GM10847 (cell line): Measurements from ENCODE around the gene TGFBI.

ENCODE experiments used
- POLR2A ChIP-seq: IDR thresholded peaks from 2 replicates; pipeline ENCODE4 v1.6.1; 2011; ENCODE audit not compliant: insufficient read length; ENCODE audit errors: extremely low read depth

The TGFBI gene

DNA sequence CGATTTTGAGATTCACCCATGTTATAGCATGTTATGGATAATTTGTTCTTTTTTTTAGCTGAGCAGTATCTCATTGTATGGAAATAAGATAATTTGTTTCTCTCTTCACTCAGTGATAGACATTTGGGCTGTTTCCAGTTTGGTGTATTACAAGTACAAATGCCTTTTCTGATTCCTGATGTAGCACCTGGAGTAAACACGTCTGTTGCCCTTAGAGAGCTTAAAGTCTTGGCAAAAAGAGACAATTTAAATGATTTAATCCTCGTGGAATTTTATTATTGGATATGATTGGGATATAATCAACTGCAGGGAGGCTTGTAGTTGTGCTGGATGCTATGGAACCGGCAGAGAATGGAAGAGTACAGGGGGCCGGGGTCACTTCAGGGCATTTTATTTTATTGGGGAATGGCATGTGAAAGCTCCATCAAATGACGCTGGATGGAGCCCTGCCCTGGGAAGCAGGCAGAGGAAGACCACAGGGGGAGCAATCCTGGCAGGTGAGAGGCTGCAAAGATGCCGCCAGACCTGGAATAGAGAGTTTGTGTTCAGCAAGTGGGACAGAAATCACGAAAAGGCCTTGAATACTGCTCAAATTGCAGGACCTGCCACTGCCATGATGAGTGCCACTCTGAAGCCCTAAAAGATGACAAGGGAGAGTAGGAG is 31.0 kb upstream of the TGFBI start:
- TF ChIP-seq POLR2A, result no peak

DNA sequence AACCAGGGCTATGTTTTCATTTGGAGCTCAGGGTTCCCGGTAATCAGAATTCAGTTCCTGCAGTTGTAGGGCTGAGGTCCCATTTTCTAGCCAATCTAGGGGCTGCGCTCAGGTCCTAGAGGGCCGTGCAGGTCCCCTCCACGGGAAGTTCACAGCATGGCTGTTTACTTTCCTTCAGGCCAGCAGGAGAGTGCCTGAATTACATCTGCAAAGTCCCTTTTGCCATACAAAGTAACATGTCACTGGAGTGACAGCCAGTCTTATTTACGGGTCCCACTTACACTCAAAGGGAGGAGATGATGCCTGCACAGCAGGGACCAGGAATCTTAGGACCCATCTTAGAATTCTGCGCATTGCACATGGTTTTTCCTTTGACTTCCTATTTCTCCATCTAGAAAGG is 29.9 kb upstream of the TGFBI start:
- TF ChIP-seq POLR2A, result no peak

DNA sequence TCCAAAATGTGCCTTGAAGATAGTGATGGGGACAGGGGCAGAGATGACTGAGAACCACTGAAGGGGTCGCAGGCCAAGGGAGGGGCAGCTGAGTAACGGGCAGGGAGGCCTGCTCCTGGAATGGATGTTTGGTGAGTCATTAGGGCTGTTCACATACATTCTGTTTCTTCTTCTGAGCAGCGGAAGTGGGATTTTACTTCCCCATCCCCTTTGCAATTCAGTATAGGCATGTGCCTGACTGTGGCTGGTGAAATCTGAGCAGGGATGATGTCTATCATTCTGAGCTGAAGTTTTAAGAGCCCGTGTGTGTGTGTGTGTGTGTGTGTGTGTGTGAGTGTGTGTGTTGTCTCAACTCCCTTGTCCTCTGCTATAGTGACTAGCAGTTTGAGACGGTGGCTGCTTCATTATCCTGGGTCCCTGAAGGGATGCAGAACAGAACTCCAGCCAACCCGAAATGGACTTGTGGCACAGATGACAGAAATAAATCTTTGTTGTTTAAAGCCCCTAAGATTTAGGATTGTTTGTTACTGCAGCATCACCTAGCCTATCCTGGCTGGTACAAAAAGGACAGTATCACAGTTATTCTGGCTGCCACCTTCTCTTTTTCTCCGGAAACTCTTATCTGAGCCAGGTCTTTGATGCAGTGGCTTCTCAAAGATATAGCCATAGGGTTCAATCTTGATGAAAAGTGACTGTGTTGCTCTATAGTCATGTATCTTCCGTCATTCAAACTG is 29.2 kb upstream of the TGFBI start:
- TF ChIP-seq POLR2A, result no peak

DNA sequence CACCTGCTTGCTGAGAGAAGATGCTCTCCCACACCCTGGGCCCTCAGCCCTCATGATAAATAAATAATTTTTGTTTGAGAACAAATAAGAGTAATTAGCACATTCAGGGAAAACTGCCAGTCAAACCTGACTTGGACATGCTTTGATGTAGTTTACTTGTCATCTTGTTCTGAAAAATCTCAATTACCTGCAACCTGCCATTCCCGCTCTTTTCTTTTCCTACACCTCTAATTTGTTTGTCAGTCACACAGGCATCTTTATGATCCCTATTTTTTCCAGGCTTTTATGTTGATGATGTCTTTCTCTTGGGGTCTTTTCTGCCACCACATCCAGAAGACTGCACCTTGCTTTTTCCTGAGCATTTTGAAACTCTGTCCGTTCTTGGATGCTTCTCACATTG is 28.6 kb upstream of the TGFBI start:
- no peak for TF ChIP-seq POLR2A

DNA sequence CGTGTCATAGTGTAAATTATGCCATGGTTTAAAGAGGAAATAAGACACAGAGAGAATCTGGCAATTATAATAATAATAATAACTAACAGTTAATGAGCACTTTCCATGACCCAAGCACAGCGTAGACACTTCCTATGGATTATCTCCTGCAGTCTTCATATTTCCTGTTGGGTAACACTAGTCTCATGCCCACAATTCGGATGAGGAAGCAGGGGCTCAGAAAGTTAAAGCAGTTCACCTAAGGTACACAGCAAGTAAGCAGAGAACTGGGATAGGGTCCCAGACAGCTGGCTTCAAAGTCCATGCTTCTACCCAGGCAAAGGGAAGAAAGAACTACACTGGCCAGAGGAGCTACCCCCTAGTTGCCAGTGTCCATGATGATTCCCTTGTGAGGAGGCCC is 27.9 kb upstream of the TGFBI start:
- no peak for TF ChIP-seq POLR2A

DNA sequence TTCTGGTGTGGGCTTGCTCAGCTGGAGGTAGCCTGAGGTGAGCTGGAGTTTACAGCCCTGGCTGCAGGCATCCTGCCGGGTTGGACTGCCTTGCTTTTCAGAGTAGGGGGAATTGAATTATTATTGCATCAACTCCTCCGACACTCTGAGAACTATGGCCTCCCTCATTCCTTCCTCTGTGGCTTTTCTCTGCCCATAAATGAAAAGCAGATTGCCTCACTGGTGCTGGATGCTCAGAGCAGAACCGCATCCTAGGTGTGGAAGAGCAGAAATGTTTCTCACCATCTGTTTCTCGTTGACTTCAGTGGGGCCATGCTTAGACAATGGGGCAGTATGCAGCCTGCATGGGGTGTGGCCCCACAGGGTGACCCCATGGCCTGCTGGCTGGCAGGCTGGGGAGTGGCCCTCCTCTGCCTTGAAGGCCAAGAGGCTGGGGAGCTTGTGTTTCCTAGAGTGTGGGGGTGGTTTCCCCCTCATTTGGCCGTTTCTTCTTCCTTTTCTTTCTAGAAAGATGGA is 27.3 kb upstream of the TGFBI start:
- no peak for TF ChIP-seq POLR2A

DNA sequence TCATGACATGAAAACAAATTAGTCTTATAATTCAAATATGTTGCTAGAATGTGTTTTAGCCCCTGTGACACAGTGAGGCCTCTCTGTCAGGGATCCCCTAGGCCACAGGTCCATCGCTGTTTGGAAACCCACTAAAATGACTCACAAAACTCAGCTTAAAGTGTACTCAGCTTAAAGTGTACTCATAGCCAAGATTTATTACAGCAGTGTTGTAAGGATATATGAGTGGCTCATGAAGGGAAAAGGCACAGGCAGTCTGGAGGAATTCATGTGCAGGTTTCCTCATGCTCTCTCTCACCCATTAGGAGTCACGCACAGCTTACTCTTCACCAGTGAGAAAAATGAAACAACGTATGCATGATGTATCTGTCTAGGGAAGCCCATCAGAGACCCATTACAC is 24.4 kb upstream of the TGFBI start:
- no peak for TF ChIP-seq POLR2A

DNA sequence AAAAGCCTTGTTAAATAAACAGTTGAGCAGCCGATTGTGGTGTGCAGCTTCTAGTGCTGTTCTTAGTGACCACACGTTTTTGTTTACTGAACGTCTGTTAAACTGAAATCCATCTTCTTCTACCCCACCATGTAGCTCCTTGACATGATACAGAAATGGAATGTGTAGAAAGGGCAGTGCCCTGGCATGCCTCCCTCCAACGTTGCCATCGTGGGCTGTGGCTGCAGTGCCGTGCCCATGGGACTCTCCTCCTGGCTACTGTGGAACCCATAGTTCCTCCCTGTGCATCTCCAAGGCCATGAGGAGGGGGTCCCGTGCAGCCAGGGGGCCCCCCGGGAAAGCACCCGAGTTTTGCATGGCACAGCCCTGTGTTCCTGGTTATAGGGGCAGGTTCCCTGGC is 23.3 kb upstream of the TGFBI start:
- no peak for TF ChIP-seq POLR2A

DNA sequence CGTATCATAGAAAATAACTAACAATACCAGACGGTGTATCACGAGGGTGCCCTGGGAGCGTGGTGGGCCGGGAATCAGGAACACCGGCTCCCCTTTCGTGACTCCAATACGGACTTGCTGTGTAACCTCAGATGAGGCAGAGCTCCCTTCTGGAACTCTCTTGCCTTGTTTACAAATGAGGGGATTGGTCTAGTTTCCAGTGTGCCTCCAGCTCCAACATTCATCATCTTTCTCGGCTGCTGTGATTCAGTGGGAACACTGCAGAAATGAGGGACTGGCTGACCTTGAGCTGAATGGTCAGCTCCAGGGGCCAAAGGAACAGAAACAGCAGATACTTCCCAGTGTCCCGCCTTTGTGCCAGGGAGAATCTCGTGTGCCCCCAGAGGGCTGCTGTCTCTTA is 22.6 kb upstream of the TGFBI start:
- TF ChIP-seq POLR2A, result no peak

DNA sequence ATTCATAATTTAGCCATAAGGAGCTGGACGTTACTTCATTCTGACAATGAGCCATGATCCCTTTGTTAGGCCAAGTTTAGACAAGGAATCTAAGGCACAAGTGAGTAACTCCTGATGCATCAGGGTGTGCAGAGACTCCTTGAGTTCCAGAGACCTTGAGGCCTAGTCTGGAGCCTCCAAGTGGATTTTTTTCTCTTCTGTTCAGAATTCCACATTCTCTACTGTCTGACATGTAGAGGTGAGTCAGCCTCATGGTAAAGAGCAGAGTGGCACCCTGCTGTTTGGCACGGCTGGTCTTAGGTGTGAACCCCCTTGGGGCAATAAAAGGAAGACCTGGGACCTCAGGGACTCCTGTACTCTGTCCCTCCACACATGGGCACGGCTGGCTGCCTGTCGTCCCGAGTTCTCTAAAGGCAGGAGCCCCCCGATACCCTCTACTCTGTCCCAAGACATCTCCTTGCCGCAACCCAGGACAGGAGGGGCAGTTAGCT is 22.0 kb upstream of the TGFBI start:
- no peak for TF ChIP-seq POLR2A

DNA sequence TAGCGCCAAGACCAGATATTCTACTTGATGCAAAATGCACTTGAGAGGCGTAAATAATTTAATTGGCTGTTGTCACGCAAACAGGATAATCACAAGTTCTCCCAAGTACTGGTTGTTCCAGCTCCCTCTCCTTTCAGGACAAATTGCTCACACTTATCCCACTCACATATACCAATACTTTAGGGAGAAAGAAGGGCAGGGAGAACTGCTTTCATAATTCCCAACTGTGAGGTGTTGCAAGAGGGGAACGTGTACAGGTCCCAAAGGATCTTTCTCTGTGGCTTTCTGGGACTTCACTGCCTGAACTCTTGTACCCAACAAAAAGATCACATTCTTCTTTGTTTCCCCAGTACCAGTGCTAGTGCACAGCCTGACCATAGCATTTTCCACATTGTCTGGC is 21.5 kb upstream of the TGFBI start:
- no peak for TF ChIP-seq POLR2A

DNA sequence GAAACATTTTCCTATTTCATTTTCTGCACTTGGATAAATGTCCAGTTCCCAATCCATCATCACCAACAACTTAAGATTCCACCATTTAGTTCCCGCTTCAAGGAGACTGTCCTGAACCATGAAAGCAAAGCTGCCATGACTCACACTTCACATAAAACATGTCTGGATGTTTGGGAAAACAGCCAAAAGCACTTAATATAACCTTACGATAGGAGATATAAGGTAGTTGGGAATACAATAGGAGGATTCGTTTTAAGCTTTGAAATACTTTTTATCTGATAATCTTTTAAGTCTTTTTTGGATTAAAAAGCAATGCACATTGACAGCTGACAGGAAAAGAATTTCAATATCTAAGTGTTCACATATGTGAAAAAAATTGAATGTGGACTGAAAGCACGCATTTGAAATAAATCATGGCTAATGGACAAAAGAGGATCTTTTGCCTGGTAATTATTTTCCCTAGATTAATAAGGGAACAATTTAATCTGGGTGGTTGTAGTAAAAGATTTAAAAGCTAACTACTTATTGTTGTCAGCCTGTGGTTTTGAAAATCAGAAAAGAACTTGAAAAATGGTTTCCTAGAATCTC is 17.3 kb upstream of the TGFBI start:
- TF ChIP-seq POLR2A, result no peak

DNA sequence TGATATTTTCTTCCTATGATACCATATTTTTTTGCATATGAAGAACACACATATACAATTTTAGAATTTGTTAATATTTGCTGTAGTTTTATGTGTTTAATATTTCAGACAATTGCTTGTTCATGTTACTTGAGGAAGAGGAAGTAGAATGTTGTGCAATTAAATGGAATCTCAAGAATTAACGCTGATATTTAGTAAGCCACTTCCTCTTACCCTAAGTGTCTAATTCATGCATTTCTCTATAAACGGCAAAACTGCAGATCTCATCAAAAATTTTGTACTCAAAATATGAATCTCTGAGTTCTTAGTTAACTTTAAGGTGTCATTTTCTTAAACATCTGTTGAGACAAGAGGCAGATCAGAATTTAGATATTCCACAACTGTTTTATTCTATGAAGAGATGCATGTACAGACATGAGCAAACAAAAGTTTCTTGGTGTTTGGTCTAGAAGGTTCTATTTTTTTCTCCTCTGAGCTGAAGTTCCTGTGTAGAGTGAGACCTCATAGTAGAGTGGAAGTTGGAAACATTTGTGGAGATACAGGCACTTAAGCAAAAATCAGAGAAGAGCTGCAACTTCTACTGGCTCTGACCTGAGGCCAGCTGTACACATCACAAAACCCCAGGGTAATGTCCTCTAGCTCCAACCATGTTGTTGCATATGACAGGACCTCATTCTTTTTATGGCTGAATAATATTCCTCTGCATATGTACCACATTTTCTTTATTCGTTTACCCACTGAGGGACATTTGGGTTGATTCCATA is 16.6 kb upstream of the TGFBI start:
- TF ChIP-seq POLR2A, result no peak

DNA sequence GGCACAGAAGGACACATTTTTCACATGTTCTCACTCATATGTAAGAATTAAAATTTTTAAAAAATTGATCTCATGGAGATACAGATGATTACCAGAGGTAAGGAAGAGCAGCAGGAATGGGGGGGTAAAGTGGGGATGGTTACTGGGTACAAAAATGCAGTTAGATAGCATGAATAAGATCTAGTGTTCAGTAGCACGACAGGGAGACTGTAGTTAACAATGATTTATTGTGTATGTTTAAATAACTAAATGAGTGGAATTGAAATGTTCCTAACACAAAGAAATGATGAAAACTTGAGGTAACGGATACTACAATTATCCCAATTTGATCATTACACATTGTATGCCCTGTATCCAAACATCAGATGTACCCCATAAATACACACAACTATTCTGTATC is 15.2 kb upstream of the TGFBI start:
- no peak for TF ChIP-seq POLR2A
